ENCODE measurements around the gene IRS1. TPM values are rescaled to one million over a fixed set of nuclear protein-coding genes. Genes with fewer than 3 reads are reported as not detected.

The IRS1 gene
- polyA plus RNA-seq, 1 donor (not counting 4 experiments of a cell fraction or from before 2014, with no cell fraction given): 11.2 TPM

DNA sequence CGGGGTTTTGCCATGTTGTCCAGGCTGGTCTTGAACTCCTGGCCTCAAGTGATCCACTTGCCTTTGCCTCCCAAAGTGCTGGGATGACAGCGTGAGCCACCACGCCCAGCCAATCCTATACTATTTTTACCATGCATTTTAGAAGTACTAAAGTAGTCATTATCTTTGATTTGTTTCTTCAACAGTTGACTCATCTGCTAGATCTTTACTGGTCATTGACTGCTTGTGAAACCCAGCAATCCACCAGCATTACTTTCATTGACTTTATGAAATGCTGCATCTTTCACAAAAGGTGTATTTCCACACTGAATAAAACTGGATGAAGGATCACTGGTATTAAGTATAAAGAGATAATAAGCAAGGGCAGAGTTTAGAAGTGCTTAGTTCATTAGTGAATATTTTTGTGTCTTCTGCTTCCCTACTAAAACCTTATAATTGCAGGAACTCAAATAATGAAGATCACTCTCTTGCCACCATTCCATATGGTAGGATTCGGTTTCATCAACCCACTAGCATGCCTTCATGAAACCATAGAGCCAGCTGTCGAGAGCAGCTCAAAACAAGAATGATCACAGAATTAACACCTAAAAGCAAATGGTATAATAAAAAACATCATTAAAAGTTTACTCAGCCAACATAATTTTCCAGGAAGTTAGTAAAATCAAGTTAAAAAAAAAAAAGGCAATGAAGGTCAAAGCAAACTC is 33.1 kb downstream of the IRS1 start:
- Histone ChIP-seq H4K20me1 (ENCODE audit: control insufficient read depth, extremely low read depth, insufficient read depth, low read length) (no peaks in the 10 kb centered on the region), H3K4me3 (ENCODE audit: control insufficient read depth in 2 of 3, extremely low read depth in 1 of 3, insufficient read depth in 2 of 3, low read depth in 1 of 3, low read length in 3 of 3) (no peak overlapping the region), H3K79me2 (ENCODE audit: control insufficient read depth, insufficient read depth, low read length) (peaks cover 35% of the 10 kb centered on the region), H3K4me2 (ENCODE audit: control insufficient read depth, extremely low read depth, insufficient read depth, low read depth, low read length) (no peak overlapping the region), H3K4me1 (ENCODE audit: control insufficient read depth, extremely low read depth, insufficient read depth, low read length) (no peaks in the 10 kb centered on the region), H3K9me3 (ENCODE audit: control insufficient read depth, low read depth, low read length) (peaks cover 3% of the 10 kb centered on the region), H3K9ac (ENCODE audit: control insufficient read depth, extremely low read depth, insufficient read depth, low read length) (no peak overlapping the region), H3K27me3 (ENCODE audit: control insufficient read depth, extremely low read depth, insufficient read depth, low read length) (no peaks in the 10 kb centered on the region), H3K36me3 (ENCODE audit: control insufficient read depth in 2 of 2, extremely low read depth in 1 of 2, insufficient read depth in 2 of 2, low read length in 2 of 2) (peaks cover 6 to 16% of the 10 kb centered on the region in 2 experiments), H2AFZ (ENCODE audit: control insufficient read depth, low read length) (no peak overlapping the region), H3K9me1 (ENCODE audit: control insufficient read depth, extremely low read depth, insufficient read depth, low read length) (no peaks in the 10 kb centered on the region), H3K27ac (ENCODE audit: control insufficient read depth, insufficient read depth, low read length) (no peak overlapping the region)
- TF ChIP-seq, protein P1, sequence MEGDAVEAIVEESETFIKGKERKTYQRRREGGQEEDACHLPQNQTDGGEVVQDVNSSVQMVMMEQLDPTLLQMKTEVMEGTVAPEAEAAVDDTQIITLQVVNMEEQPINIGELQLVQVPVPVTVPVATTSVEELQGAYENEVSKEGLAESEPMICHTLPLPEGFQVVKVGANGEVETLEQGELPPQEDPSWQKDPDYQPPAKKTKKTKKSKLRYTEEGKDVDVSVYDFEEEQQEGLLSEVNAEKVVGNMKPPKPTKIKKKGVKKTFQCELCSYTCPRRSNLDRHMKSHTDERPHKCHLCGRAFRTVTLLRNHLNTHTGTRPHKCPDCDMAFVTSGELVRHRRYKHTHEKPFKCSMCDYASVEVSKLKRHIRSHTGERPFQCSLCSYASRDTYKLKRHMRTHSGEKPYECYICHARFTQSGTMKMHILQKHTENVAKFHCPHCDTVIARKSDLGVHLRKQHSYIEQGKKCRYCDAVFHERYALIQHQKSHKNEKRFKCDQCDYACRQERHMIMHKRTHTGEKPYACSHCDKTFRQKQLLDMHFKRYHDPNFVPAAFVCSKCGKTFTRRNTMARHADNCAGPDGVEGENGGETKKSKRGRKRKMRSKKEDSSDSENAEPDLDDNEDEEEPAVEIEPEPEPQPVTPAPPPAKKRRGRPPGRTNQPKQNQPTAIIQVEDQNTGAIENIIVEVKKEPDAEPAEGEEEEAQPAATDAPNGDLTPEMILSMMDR (optimal IDR thresholded peaks at IDR 0.05 in 1 of 3, IDR thresholded peaks at IDR 0.05 in 1 of 3, conservative IDR thresholded peaks at IDR 0.05 in 1 of 3; ENCODE audit: extremely low read depth in 1 of 3, insufficient read depth in 2 of 3, low read length in 3 of 3): no peak
- no peak for TF ChIP-seq EZH2 (IDR thresholded peaks at IDR 0.05; ENCODE audit: low read length)
- dilution Hi-C loops (cut with MboI; ENCODE audit: extremely low pct_ligation_motif_present, low sequenced_read_pairs): no loop called here
- no peak for DNase-seq (ENCODE audit: low read depth, low spot score)
- FAIRE-seq: no peak

DNA sequence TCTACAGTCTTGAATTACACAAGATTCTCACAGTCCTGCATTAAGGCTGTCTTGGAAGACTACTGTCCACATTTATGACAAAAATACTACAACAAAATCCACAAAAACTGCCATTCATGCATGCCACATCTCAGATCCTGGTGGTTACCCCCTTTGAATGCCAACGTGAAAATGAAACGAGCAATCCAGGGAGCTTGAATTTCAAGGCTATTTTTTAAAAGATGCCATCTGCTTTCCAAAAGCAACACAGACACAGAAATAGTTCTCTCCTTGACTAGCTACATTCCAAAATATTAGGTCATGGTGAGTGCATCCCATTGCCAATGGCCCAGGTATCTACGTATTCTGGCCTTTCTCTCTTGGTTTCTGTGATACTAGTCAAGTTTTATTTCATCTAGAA is 36.3 kb downstream of the IRS1 start:
- H3K4me1 ChIP-seq (ENCODE audit: control insufficient read depth, extremely low read depth, insufficient read depth, low read length): peaks cover 12% of the 10 kb centered on the region
- dilution Hi-C loops (cut with MboI; ENCODE audit: extremely low pct_ligation_motif_present, low sequenced_read_pairs): no loop called here
- H2AFZ ChIP-seq (ENCODE audit: control insufficient read depth, low read length): no peak overlapping the region
- FAIRE-seq (no peak), DNase-seq (ENCODE audit: low read depth, low spot score) (no peak)
- no peak overlapping the region for H3K9ac ChIP-seq (ENCODE audit: control insufficient read depth, extremely low read depth, insufficient read depth, low read length)
- H3K9me1 ChIP-seq (ENCODE audit: control insufficient read depth, extremely low read depth, insufficient read depth, low read length): no peaks in the 10 kb centered on the region
- no peak overlapping the region for H3K27ac ChIP-seq (ENCODE audit: control insufficient read depth, insufficient read depth, low read length)
- TF ChIP-seq, protein P1 (optimal IDR thresholded peaks at IDR 0.05 in 1 of 3, IDR thresholded peaks at IDR 0.05 in 1 of 3, conservative IDR thresholded peaks at IDR 0.05 in 1 of 3; ENCODE audit: extremely low read depth in 1 of 3, insufficient read depth in 2 of 3, low read length in 3 of 3): no peak
- TF ChIP-seq EZH2 (IDR thresholded peaks at IDR 0.05; ENCODE audit: low read length): no peak
- no peaks in the 10 kb centered on the region for H3K27me3 ChIP-seq (ENCODE audit: control insufficient read depth, extremely low read depth, insufficient read depth, low read length)
- peaks cover 0 to 10% of the 10 kb centered on the region in 2 experiments for H3K36me3 ChIP-seq (ENCODE audit: control insufficient read depth in 2 of 2, extremely low read depth in 1 of 2, insufficient read depth in 2 of 2, low read length in 2 of 2)
- H3K9me3 ChIP-seq (ENCODE audit: control insufficient read depth, low read depth, low read length): peaks cover 3% of the 10 kb centered on the region
- H3K79me2 ChIP-seq (ENCODE audit: control insufficient read depth, insufficient read depth, low read length): peaks cover 46% of the 10 kb centered on the region
- no peak overlapping the region for H3K4me3 ChIP-seq (ENCODE audit: control insufficient read depth in 2 of 3, extremely low read depth in 1 of 3, insufficient read depth in 2 of 3, low read depth in 1 of 3, low read length in 3 of 3)
- H4K20me1 ChIP-seq (ENCODE audit: control insufficient read depth, extremely low read depth, insufficient read depth, low read length): no peaks in the 10 kb centered on the region
- H3K4me2 ChIP-seq (ENCODE audit: control insufficient read depth, extremely low read depth, insufficient read depth, low read depth, low read length): no peak overlapping the region

Data from keratinocyte (primary cell).